Lung microvascular endothelial cell (primary cell): Measurements from ENCODE around the gene SLC16A12. TPM values are rescaled to one million over a fixed set of nuclear protein-coding genes. Genes with fewer than 3 reads are reported as not detected.
"Not testable (repeated sequence)": the region's sequence is repeated elsewhere in the genome, so short reads cannot be mapped to it uniquely, and the experiment has no call there.

Source experiments
- DNase-seq, 2 donors: peaks; one replicate each; pipeline versions ENCODE4 v3.0.0 to v3.0.0-alpha.2; 2010; ENCODE audit warnings: low read depth in 2 of 2
- total RNA-seq: library from RNA; depleted of rRNA; stranded (reverse); fragments of >200 nt; gene quantifications from 2 replicates; pipeline ENCODE4 v1.2.1, GENCODE V29; 2014

SLC16A12 gene
- total RNA-seq, 1 donor from 2014 or later = not detected

DNA sequence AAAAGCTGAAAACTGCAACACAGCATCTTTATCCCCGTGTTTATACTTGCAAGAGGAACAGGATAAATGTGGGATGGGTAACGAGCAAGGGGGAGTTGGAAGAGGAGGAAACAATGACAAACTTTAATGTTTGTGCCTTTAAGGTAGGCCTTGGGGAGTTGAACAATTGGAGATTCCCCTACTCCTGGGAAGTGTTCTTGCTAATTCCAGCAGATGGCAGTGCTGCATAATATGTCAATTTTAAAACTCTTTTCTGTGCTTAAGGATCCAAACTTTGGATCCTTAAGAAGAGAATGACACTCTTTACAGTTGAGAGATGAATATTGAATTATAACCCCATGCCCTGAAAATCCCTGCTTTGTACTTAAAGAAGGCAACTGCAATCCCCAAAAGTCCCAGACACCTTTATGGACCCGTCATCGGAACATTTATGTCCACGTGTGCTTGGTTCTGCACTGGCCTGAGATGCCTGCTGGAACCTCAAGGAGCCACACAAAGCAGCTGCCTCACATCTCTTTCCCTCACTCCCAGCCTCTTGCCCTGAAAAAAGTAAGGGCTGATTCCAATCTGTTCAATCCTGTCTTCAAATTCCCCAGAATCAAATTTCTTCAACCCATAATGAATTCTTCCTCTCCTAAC is 109.0 kb downstream of the SLC16A12 start:
- peak; percentile 69 to 70 for DNase-seq

DNA sequence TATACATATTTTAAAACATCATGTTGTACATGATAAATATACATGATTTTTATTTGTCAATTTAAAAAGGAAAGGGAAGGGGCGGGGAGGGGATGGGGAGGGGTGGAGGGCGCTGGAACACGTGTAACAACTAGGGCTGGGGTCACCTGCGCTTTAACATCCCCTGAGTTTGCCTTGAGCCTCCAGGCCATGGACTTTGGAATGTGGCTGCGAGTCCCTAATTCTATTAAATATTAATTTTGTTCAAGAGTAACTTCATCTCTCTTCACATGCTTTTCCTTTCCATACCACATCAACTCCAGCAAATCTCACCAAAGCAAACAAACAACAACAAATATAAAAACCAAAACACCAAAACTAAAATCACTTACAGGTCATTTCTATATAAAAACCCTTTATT is 110.4 kb downstream of the SLC16A12 start:
- DNase-seq = no peak

DNA sequence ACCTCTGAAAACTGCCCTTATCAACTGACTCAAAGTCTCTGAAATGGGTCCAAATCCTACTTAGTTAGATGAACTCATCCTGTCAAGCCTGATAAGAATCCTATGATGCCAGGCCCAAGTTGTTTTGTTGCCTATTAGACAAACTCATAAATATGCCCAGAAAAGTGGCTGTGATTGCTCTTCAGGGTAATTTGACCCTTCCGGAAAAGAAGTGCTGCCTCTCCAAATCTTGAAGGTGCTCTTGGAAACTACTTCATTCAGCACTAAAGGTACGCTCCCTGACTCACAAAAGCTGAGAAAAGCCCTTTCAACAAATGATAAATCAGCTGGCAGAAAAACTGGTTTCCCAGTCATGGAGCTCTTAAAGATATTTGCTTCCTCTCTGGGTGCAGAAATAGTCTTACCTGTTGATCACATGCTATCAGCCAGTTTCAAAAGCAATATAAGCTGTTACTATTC is 114.3 kb downstream of the SLC16A12 start:
- no peak for DNase-seq

DNA sequence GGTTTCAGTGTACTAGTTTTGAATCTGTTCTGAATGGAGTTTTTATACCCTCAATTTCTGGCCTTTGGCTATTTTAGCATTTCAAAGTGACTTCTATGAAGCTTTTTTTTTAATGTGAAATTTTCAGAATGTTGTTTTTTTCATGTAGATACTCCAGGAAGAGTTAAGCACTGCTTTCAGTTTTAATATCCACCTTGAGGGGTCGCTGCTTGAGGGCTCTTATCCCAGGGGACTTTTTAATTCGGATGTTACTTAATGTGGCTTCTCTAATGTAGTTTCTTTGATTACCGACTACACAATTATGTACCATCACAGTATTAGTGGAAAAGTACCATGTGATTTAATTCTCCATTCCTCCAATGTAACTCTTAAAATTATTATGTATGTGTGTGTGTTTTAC is 115.8 kb downstream of the SLC16A12 start:
- peak; percentile 25 to 26 for DNase-seq

DNA sequence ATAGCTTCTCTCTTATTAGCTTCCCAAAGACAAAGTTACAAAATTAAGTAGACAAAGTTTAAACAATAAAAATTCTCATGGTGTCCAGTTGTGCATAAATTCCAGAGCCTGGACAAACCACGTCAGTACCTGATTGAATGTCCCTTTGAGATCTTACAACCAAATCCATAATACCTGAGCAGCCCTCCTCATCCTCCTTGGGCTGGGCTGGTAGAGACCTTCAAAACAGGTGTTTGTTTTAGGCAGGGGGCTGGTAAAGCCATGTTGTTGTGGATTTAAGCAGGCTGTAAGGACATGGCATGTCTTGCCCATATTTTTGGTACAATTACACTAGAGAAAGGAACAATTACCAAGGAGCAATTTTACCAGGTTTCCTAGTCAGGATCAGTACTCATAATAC is 118.9 kb downstream of the SLC16A12 start:
- no peak for DNase-seq

DNA sequence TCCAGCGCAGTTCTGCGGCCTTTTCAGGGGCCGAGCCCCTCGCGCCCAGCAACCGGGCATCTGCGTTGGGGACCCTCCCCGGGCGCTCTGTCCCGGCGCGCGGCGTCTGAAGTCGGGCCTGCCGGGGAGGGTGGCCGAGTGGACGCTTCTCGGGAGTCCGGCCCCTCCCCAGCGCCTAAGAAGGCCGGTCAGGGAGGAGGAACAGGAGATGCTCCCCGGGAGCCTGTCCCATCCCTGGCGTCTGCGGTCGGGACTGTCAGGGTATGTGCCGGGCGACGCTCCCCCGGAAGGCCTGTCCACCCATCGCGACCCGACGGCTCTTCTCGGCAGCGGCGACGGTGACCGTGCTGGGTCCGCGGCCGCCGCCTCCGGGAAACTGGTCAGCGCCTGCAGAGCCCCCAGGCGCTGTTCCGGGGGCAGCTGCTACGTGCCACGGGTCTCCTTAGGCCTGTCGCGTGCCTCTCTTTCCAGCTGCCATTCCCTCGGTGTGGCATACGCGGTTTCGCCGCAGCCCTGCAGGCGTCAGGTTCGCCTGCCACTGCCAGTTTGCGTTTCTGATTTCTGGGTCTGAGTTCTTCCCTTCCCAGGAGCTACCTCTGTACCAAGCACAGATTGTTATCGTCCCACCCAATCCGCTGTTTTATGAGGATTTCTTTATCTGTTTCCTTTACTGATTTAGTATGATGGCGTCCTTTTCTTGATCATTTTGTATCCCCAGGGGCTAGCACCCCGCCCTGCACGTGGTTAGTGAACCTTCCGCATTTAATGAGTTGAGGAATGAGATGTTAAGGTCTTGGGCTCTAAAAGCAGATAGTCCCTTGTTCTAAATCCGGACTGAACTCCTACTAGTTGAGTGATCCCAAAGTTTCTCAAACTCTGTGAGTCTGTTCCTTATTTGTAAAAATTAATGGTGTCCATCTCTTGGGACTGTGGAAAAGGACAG is 120.2 kb downstream of the SLC16A12 start:
- peak; percentile 46 to 54 for DNase-seq

DNA sequence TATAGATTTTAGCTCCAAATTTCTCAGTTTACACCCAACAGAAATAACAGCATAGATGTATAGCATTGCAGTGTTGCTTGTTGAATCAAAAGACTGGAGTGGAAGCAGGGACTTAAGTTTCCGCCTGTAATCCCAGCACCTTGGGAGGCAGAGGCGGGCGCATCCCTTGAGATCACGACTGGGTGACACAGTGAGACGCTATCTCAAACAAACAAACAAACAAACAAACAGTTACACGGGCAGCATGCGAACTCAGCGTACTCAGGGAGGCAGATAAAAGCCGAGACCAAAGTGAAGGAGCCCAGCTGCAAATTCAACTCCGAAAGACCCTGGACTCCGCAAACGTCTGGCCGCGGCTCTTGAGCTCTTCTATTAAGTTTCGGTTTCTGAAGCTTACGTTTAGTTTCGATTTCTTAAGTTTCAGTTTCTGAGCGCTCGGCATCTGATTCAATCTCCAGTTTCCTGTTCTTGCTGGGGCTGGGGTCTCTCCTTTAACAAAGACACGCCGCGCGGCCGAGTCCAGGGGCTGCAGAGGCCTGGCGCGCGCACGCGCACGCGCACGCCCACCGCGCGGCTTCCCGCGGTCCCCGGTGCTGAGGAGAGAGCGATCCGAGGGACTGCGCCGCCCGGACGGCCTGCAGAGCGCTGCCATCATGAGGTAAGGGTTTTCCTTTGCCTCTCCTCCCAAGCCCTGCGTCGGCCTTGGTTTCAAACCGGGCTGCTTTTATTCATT is 121.1 kb downstream of the SLC16A12 start, which contains the start of gene IFIT5:
Gene IFIT5, plus strand, starts transcription at position 423 of the 733 bp plus-strand sequence. Its CDS starts 231 bp downstream, at position 654.
- peak; percentile 78 to 84 for DNase-seq

DNA sequence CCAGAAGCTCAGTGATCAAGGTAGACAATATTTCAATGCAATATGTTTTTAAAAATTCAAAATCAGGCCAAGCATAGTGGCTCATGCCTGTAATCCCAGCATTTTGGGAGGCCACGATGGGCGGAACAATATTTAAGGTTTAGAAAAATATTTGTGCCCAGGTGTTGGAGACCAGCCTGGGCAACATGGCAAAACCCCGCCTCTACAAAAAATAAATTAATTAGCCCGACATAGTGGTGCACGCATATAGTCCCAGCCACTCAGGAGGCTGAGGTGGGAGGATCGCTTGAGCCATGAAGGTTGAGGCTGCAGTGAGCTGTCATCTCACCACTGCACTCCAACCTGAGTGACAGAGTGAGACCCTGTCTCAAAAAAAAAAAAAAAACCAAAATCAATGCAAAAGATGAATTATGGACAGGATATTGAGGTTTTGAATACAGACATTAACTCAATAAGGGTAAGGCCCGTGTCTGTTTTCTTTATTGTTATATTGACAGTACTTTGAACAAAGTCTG is 121.9 kb downstream of the SLC16A12 start:
- no peak for DNase-seq

DNA sequence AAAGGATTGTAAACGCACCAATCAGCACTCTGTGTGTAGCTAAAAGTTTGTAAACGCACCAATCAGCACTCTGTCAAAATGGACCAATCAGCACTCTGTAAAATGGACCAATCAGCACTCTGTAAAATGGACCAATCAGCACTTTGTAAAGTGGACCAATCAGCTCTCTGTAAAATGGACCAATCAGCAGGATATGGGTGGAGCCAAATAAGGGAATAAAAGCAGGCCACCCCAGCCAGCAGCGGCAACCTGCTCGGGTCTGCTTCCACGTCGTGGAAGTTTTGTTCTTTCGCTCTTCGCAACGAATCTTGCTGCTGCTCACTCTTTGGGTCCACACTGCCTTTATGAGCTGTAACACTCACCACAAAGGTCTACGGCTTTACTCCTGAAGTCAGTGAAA is 123.1 kb downstream of the SLC16A12 start:
- DNase-seq = not testable (repeated sequence)

DNA sequence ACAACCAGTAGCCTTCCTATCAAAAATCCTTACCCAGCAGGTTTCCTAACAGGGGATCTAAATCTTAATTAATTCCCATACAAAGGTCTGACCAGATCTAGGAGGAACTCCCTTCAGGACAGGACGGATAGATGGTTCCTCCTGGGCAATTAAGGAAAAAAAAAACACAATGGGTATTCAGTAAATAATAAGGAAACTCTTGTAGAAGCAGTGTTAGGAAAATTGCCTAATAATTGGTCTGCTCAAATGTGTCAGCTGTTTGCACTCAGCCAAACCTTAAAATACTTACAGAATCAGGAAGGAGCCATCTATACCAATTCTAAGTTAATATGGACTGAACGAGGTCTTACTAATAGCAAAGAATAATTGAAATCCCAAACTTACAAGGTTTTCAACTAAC is 124.3 kb downstream of the SLC16A12 start:
- not testable (repeated sequence) for DNase-seq

DNA sequence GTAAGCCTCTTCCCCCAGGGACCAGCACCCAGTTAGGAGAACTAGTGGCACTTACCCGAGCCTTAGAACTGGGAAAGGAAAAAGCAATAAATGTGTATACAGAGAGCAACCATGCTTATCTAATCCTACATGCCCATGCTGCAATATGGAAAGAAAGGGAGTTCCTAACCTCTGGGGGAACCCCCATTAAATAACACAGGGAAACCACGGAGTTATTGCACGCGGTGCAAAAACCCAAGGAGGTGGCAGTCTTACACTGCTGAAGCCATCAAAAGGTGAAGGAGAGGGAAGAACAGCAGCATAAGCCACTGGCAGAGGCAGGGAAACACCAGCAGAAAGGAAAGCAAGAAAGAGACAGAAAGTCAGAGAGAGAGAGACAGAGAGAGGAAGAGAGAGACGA is 124.8 kb downstream of the SLC16A12 start:
- DNase-seq = not testable (repeated sequence)

DNA sequence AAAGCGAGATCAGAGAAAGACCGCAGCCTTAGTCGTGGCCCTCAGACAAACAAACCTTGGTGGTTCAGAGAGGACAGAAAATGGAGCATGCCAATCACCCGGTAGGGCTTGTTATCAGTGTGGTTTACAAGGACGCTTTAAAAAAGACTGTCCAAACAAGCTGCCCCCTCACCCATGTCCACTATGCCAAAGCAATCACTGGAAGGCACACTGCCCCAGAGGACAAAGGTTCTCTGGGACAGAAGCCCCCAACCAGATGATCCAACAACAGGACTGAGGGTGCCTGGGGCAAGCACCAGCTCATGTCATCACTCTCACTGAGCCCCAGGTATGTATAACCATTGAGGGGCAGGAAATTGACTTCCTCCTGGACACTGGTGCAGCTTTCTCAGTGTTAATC is 126.1 kb downstream of the SLC16A12 start:
- DNase-seq = not testable (repeated sequence)

DNA sequence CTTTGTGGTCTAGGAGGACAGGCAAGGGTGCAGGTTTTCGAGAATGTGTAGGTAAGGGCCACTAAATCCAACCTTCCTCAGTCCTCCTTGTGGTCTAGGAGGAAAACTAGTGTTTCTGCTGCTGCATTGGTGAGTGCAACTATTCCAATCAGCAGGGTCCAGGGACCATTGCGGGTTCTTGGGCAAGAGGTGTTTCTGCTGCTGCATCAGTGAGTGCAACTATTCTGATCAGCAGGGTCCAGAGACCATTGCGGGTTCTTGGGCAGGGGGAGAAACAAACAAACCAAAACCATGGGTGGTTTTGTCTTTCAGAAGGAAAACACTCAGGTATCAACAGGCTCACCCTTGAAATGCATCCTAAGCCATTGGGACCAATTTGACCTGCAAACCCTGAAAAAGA is 127.6 kb downstream of the SLC16A12 start:
- not testable (repeated sequence) for DNase-seq

DNA sequence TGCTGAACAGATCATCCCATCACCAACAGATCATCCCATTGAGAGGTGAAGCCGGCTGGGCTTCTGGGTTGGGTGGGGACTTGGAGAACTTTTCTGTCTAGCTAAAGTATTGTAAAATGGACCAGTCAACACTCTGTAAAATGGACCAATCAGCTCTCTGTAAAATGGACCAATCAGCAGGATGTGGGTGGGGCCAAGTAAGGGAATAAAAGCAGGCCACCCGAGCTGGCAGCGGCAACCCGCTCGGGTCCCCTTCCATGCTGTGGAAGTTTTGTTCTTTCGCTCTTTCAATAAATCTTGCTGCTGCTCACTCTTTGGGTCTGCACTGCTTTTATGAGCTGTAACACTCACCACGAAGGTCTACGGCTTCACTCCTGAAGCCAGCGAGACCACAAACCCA is 129.2 kb downstream of the SLC16A12 start:
- DNase-seq = not testable (repeated sequence)

DNA sequence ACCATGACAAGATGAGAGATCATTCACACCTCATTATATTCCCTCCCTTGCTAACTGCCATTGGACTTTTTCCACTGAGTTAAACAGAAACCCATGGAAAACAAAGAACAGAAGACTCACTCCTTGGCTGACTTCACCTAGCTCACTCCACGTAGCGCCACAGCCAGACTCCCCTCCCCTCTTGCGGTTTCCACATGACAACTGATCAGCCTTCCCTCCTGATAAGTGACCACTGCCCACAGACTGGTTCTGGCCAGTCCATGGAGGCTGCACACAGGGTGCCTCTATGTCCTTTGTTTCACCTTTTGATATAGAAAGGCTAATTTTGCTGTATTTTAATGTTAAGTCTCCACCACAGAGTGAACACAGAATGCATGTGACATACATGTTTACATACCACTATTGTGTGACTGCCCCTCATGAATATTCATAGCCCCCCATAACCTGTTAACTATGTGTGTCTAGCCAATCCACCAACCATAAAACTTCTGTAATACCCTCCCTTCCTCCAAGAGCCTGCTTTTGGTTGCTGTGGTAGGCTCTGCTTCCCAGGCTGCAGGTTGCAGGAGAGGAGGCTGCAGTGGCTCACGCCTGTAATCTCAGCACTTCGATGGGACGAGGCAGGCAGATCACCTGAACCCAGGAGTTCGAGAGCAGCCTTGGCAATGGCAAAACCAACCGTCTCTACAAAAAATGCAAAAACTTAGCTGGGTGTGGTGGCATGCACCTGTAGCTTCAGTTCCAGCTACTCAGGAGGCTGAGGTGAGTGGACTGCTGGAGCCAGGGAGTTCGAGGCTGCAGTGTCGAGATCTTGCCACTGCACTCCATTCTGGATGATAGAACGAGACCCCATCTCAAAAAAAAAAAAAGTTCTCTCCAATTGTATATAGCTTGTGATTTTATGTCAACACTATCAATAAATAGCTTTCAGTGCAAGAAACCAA is 131.0 kb downstream of the SLC16A12 start:
- DNase-seq = no peak

DNA sequence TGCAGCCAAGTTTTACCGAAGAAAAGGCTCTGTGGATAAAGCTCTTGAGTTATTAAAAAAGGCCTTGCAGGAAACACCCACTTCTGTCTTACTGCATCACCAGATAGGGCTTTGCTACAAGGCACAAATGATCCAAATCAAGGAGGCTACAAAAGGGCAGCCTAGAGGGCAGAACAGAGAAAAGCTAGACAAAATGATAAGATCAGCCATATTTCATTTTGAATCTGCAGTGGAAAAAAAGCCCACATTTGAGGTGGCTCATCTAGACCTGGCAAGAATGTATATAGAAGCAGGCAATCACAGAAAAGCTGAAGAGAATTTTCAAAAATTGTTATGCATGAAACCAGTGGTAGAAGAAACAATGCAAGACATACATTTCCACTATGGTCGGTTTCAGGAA is 132.4 kb downstream of the SLC16A12 start:
- DNase-seq = no peak

DNA sequence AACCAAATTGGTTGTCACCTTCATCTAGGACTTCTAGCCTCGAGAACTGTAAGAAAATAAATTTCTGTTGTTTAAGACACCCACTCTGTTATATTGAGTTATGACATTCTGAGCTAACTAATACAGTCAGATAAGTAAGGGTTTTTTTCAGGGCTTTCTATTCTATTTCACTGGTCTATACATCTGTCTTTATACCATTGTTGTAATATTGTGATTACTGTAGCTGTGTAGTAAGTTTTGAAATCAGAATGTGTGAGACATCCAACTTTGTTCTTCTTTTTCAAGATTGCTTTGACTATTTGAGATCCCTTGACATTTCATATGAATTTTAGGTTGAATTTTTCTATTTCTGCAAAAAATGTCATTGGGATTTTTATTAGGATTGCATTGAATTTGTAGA is 135.4 kb downstream of the SLC16A12 start:
- no peak for DNase-seq

DNA sequence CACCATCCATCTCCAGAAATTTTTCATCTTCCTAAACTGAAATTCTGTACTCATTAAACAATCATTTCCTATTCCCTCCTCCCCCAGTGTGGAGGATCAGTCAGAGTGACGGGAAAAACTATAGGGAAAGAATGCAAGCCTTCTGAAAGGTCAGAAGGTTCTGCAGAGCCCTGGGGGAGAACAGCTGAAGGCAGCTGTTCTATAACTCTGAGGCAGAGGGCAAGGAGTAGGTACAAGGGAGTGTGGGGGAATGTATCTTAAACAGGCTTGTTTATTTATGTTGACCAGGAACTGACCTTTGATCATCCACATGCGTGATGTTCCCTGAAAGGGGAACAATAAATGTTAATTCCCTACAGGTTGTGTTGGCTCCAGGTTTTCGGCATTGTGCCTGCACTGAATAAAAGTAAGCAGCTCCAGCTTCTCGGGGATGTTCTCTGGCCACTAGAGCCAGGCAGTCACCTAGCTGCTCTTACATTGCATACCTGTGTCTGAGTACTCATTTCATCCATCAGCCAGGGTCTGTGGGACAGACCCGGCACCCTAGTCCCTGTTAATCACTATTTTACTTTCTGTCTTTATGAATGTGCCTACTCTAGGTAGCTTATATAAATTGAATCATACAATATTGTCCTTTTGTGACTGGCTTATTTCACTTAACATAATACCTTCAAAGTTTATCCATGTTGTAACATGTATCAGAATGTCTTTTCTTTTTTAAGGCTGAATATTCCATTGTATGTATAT is 137.2 kb downstream of the SLC16A12 start:
- DNase-seq = peak in 1 of 2 donors; percentile 46

DNA sequence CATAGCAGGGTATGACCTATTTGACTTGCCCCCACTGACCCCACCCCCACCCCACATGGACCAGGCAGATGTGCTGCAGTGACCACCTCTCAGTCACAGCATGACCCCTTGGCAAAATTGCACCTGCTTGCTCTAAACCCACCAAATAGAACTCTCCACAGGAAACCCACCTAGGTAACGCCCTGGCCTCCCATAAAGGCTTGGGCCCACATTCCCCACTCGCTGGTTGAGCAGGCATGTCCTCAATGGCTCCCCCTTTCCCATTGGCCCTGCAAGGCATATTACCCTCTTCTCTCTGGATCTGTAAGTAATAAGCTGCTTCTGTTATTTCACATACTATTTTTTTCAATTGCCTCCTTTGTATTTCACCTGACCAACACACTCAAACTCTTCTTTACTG is 140.3 kb downstream of the SLC16A12 start:
- DNase-seq = no peak

DNA sequence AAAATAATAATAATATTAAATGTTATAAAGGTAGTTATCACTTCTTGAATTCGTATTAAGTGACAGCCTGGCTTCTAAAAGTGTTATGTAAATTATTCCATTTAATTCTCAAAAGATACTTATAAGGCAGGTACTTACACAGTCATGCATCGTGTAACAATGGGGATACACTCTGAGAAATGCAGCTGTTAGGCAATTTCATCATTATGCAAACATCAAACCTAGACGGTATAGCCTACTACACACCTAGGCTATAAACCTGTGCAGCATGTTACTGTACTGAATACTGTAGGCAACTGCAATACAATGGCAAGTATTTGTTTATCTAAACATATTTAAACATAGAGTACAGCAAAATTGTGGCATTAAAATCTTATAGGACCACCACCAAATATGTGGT is 141.5 kb downstream of the SLC16A12 start:
- DNase-seq = no peak
